ENCODE data around the gene HSPA14. TPM values are rescaled to one million over a fixed set of nuclear protein-coding genes. Genes with fewer than 3 reads are reported as not detected.

Gene HSPA14
- total and polyA plus RNA-seq, 2 of the 8 experiments (the other 6 are each of a cell fraction or from before 2014, with no cell fraction given) = 20.5 to 36.4 TPM

- TF ChIP-seq SIN3A (conservative IDR thresholded peaks at IDR 0.05 in 1 of 2, IDR thresholded peaks at IDR 0.05 in 1 of 2; ENCODE audit: low read depth in 1 of 2, low read length in 2 of 2) (peak; percentile 14 to 49; a peak in 1 of 4 replicates), KDM5A (IDR thresholded peaks at IDR 0.05; ENCODE audit: low read length) (0 out of 2 replicates have a peak, but pooled peaks have one; percentile 14), POLR2AphosphoS5 (IDR thresholded peaks at IDR 0.05; ENCODE audit: low read depth, low read length) (0 out of 2 replicates have a peak, but pooled peaks have one; percentile 50), YY1 (IDR thresholded peaks at IDR 0.05; ENCODE audit: low read depth, low read length) (no peak), PHF8 (conservative IDR thresholded peaks at IDR 0.05; ENCODE audit: low read depth, low read length) (0 out of 2 replicates have a peak, but pooled peaks have one; percentile 30), SP2 (IDR thresholded peaks at IDR 0.05; ENCODE audit: low read length) (no peak), KDM4A (IDR thresholded peaks at IDR 0.05; ENCODE audit: low read depth, low read length, severe bottlenecking) (no peak)
Observed at GRCh38 chr10:14838582-14839304, 637 bp downstream of the HSPA14 start (continued).

All from H1 (cell line).